CD4-positive, alpha-beta T cell (primary cell): ENCODE results near the gene CTNNA3. TPM values are rescaled to one million over a fixed set of nuclear protein-coding genes. Genes with fewer than 3 reads are reported as not detected.
"Not testable (repeated sequence)": the region's sequence is repeated elsewhere in the genome, so short reads cannot be mapped to it uniquely, and the experiment has no call there.

Experiments
- ATAC-seq: fragments of 200-7000 bp; cut with Tn5 transposase; one replicate; pipeline ENCODE4 v1.10.0; 2022; ENCODE audit warnings: mild to moderate bottlenecking; ENCODE audit not compliant: poor library complexity
- CTCF ChIA-PET: fragments of 350-600 bp; sonication (Branson Sonifier 250); formaldehyde crosslinking; loops from one replicate; lab custom pipeline; 2021; ENCODE audit warnings: antibody characterized with exemption, inconsistent platforms; lab: Charles Lee
- POLR2A ChIA-PET: fragments of 350-600 bp; sonication (Branson Sonifier 250); formaldehyde crosslinking; loops from one replicate; lab custom pipeline; 2021; ENCODE audit warnings: antibody characterized with exemption, inconsistent platforms; lab: Charles Lee
- DNase-seq, 14 experiments: peaks; one replicate each; pipeline ENCODE4 v3.0.0-alpha.2; 2013 to 2020; ENCODE audit warnings: mixed read lengths in 2 of 14
- H3K27ac ChIP-seq, 2 donors: one replicate each; pipeline versions ENCODE4 v1.5.1 to v1.7.0; 2013; ENCODE audit warnings: low read length in 2 of 2, low read depth in 1 of 2, mild to moderate bottlenecking in 1 of 2
- H3K27me3 ChIP-seq, 2 experiments: 1 replicate in 1 of 2; 2 replicates in 1 of 2; pipeline versions ENCODE4 v1.6.1 to v1.7.0; 2013; ENCODE audit warnings: low read length in 2 of 2, control low read depth in 1 of 2, mild to moderate bottlenecking in 1 of 2, moderate library complexity in 1 of 2; ENCODE audit not compliant: insufficient read depth in 2 of 2, control insufficient read depth in 1 of 2
- H3K36me3 ChIP-seq: one replicate; pipeline ENCODE4 v1.6.1; 2013; ENCODE audit warnings: low read length, control low read depth; ENCODE audit not compliant: insufficient read depth
- H3K4me1 ChIP-seq: one replicate; pipeline ENCODE4 v1.6.1; 2013; ENCODE audit warnings: low read length, control low read depth; ENCODE audit not compliant: insufficient read depth
- H3K4me3 ChIP-seq: one replicate; pipeline ENCODE4 v1.5.1; 2013; ENCODE audit warnings: mild to moderate bottlenecking, low read length, moderate library complexity
- H3K9me3 ChIP-seq, 2 experiments: 1 replicate in 1 of 2; 2 replicates in 1 of 2; pipeline versions ENCODE4 v1.6.1 to v1.7.0; 2013; ENCODE audit warnings: low read length in 2 of 2, mild to moderate bottlenecking in 2 of 2, control low read depth in 1 of 2, moderate library complexity in 1 of 2; ENCODE audit not compliant: control insufficient read depth in 1 of 2, insufficient read depth in 1 of 2
- H3K27ac Mint-ChIP-seq: one replicate; pipeline ENCODE4 v1.8.0; 2020; ENCODE audit warnings: mixed read lengths
- H3K27me3 Mint-ChIP-seq: one replicate; pipeline ENCODE4 v1.8.0; 2021; ENCODE audit warnings: mixed read lengths
- H3K36me3 Mint-ChIP-seq: one replicate; pipeline ENCODE4 v1.8.0; 2021; ENCODE audit warnings: low read depth, mixed read lengths
- H3K4me1 Mint-ChIP-seq: one replicate; pipeline ENCODE4 v1.8.0; 2021; ENCODE audit warnings: low read depth, mixed read lengths
- H3K4me3 Mint-ChIP-seq: one replicate; pipeline ENCODE4 v1.8.0; 2020; ENCODE audit warnings: mild to moderate bottlenecking, mixed read lengths
- H3K9me3 Mint-ChIP-seq: one replicate; pipeline ENCODE4 v1.8.0; 2020; ENCODE audit warnings: mixed read lengths
- CTCF ChIP-seq: fragments of 200-600 bp; IDR thresholded peaks from one replicate; pipeline ENCODE4 v1.8.0; 2022; ENCODE audit warnings: antibody characterized with exemption, mild to moderate bottlenecking
- intact Hi-C, 2 experiments: fragments of 100-400 bp; cut with DNase I in 1 of 2; cut with micrococcal nuclease in 1 of 2; formaldehyde crosslinking; loops; one replicate each; pipeline versions ENCODE4 v1.15.1 to v1.9.0; 2023 to 2025; cut with DNase I, micrococcal nuclease
- total RNA-seq, 174 experiments: library from RNA in 2 of 174; stranded (reverse) in 2 of 174; gene quantifications; one replicate each; pipeline ENCODE4 v1.2.3 and lab custom pipeline; 2021 to 2026

Gene CTNNA3
- total RNA-seq, 2 experiments from 2014 or later, result 0.80 TPM; not detected in 1

GRCh38 chr10:67697724-67698131 lies 1.7 kb upstream of the CTNNA3 start:
- POLR2A ChIA-PET, result interaction anchor here (1.0 to 2.7 kb wide), 4 partner anchors 9 to 85 kb away, joined by 3 to 28 read pairs (median 16); no protein-coding TSS in a partner anchor
- H3K27ac ChIP-seq, result no peak overlapping the region

GRCh38 chr10:67696679-67697078 lies 684 bp upstream of the CTNNA3 start:
- H3K27me3 Mint-ChIP-seq, result peaks cover 34% of the 10 kb centered on the region
- POLR2A ChIA-PET, result interaction anchor here (2.0 to 2.7 kb wide), 2 partner anchors 82 to 84 kb away, joined by 6 to 28 read pairs; no protein-coding TSS in a partner anchor
- intact Hi-C loops, result loop anchor here (1.0 to 10.0 kb wide), 4 partner anchors 66 to 608 kb away; no protein-coding TSS in a partner anchor

More at GRCh38 chr10:67697724-67698131, 1.7 kb upstream of the CTNNA3 start:
- no peaks in the 10 kb centered on the region for H3K36me3 ChIP-seq
- DNase-seq, result peak in 9 of 14 experiments; percentile 2 to 75 (median 10)
- no peak overlapping the region for H3K4me3 Mint-ChIP-seq
- TF ChIP-seq CTCF, result peak; percentile 73
- H3K4me1 ChIP-seq, result peaks cover 6% of the 10 kb centered on the region
- ATAC-seq, result peak; percentile 90
- peaks cover 0 to 3% of the 10 kb centered on the region in 2 experiments for H3K9me3 ChIP-seq
- peaks cover 2% of the 10 kb centered on the region for H3K9me3 Mint-ChIP-seq
- H3K4me3 ChIP-seq, result no peak overlapping the region
- CTCF ChIA-PET, result interaction anchor here (0.7 to 3.6 kb wide), 17 partner anchors 9 to 147 kb away, joined by 3 to 83 read pairs (median 4); no protein-coding TSS in a partner anchor
- intact Hi-C loops, result loop anchor here (1.0 to 10.0 kb wide), 4 partner anchors 65 to 607 kb away; no protein-coding TSS in a partner anchor
- H3K36me3 Mint-ChIP-seq, result no peaks in the 10 kb centered on the region
- peaks cover 15% of the 10 kb centered on the region for H3K4me1 Mint-ChIP-seq
- H3K27me3 Mint-ChIP-seq, result peaks cover 39% of the 10 kb centered on the region
- no peak overlapping the region for H3K27ac Mint-ChIP-seq
- H3K27me3 ChIP-seq, result no peaks in the 10 kb centered on the region

GRCh38 chr10:67695555-67695954 lies 440 bp downstream of the CTNNA3 start:
- POLR2A ChIA-PET, result interaction anchor here (0.8 kb wide), 1 partner anchor 69 kb away, joined by 3 read pairs; no protein-coding TSS in a partner anchor
- peaks cover 6% of the 10 kb centered on the region for H3K4me1 ChIP-seq
- peaks cover 15% of the 10 kb centered on the region for H3K4me1 Mint-ChIP-seq
- no peak overlapping the region for H3K4me3 Mint-ChIP-seq
- no peaks in the 10 kb centered on the region for H3K9me3 Mint-ChIP-seq
- H3K4me3 ChIP-seq, result no peak overlapping the region
- TF ChIP-seq CTCF, result no peak
- H3K27ac ChIP-seq, result no peak overlapping the region
- peaks cover 34% of the 10 kb centered on the region for H3K27me3 Mint-ChIP-seq
- no peak for DNase-seq
- no peak for ATAC-seq
- H3K36me3 ChIP-seq, result no peaks in the 10 kb centered on the region
- CTCF ChIA-PET, result interaction anchor here (3.2 to 3.6 kb wide), 2 partner anchors 84 to 93 kb away, joined by 13 to 17 read pairs; no protein-coding TSS in a partner anchor
- intact Hi-C loops, result loop anchor here (5.0 to 10.0 kb wide), 3 partner anchors 67 to 609 kb away; no protein-coding TSS in a partner anchor
- no peaks in the 10 kb centered on the region for H3K27me3 ChIP-seq
- peaks cover 0 to 3% of the 10 kb centered on the region in 2 experiments for H3K9me3 ChIP-seq
- no peak overlapping the region for H3K27ac Mint-ChIP-seq
- H3K36me3 Mint-ChIP-seq, result no peaks in the 10 kb centered on the region

More at GRCh38 chr10:67696679-67697078, 684 bp upstream of the CTNNA3 start:
- no peaks in the 10 kb centered on the region for H3K36me3 ChIP-seq
- ATAC-seq (no peak), DNase-seq (no peak)
- H3K4me3 ChIP-seq, result no peak overlapping the region
- no peak for TF ChIP-seq CTCF
- H3K27me3 ChIP-seq, result no peaks in the 10 kb centered on the region
- Mint-ChIP-seq H3K9me3 (peaks cover 2% of the 10 kb centered on the region), H3K27ac (no peak overlapping the region), H3K4me3 (no peak overlapping the region), H3K36me3 (no peaks in the 10 kb centered on the region), H3K4me1 (peaks cover 15% of the 10 kb centered on the region)
- CTCF ChIA-PET, result interaction anchor here (1.0 to 3.6 kb wide), 10 partner anchors 10 to 94 kb away, joined by 3 to 83 read pairs (median 6); no protein-coding TSS in a partner anchor
- peaks cover 0 to 3% of the 10 kb centered on the region in 2 experiments for H3K9me3 ChIP-seq
- peaks cover 6% of the 10 kb centered on the region for H3K4me1 ChIP-seq
- no peak overlapping the region for H3K27ac ChIP-seq

GRCh38 chr10:67691861-67692260 lies 4.1 kb downstream of the CTNNA3 start:
- H3K9me3 Mint-ChIP-seq, H3K4me1 ChIP-seq, ATAC-seq, CTCF ChIA-PET, H3K27ac Mint-ChIP-seq, H3K27ac ChIP-seq, H3K4me1 Mint-ChIP-seq, H3K36me3 ChIP-seq, H3K36me3 Mint-ChIP-seq, H3K4me3 Mint-ChIP-seq, H3K4me3 ChIP-seq, POLR2A ChIA-PET, H3K27me3 ChIP-seq, H3K9me3 ChIP-seq, DNase-seq: not testable (repeated sequence)
- peaks cover 34% of the 10 kb centered on the region for H3K27me3 Mint-ChIP-seq
- intact Hi-C loops, result loop anchor here in 1 of 2 experiments (10.0 kb wide), 2 partner anchors 463 to 613 kb away; no protein-coding TSS in a partner anchor

GRCh38 chr10:67690540-67690939 lies 5.5 kb downstream of the CTNNA3 start:
- peaks cover 21% of the 10 kb centered on the region for H3K27me3 Mint-ChIP-seq
- CTCF ChIA-PET, H3K4me1 ChIP-seq, H3K36me3 ChIP-seq, ATAC-seq, POLR2A ChIA-PET, H3K9me3 ChIP-seq, H3K4me1 Mint-ChIP-seq, H3K36me3 Mint-ChIP-seq, H3K4me3 Mint-ChIP-seq, H3K27me3 ChIP-seq, H3K4me3 ChIP-seq, H3K27ac Mint-ChIP-seq, H3K27ac ChIP-seq, H3K9me3 Mint-ChIP-seq, DNase-seq: not testable (repeated sequence)
- intact Hi-C loops, result loop anchor here in 1 of 2 experiments (10.0 kb wide), 2 partner anchors 464 to 614 kb away; no protein-coding TSS in a partner anchor
